ENCODE results near the gene WDR70. TPM values are rescaled to one million over a fixed set of nuclear protein-coding genes. Genes with fewer than 3 reads are reported as not detected.

The WDR70 gene
- total and polyA plus RNA-seq, 2 donors (not counting 1 experiment from before 2014, with no cell fraction given) = 31.4 to 34.0 TPM

DNA sequence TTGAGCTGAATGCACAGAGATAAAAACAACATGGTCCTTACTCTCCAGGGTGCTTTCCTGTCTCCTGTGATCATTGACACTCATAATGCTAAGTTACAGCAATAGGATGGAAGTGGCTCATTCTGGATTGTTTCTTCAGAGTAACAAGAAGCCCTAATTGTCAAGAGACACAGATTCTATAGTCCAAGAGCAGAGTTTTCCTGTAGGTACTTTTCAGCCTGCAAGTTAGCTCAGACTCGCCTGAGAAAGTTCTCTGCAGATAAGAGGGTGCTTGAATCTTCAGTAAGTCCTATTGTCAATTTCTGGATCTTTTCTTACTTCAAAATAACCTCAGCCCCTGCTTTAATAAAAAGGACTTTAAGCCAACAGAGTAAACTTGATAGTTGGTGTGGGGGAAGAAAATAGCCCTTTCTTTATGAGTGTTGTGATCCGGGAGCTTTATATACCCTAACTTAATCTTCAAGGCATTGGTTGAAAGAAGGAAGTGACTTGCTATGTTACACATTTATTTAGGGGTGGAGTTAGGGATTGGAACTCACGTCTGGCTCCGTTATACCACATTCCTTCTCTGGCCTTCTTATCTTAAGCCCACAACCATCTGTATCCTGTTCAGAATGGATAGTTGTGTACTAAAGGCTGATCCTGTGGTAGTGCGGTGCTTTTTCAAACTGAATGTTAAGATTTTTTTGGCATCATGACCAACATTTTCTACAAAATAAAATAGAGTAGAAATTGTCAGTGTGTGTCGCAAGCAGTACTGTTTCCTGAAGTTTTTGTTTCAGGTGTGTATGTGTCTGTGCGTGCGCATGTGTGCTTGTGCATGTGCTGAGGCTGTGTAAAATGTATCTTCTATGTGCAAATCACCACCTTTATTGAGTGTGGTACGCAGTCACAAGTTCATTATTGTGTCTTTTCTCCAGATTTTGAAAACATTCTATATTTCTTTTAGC is 173.9 kb downstream of the WDR70 start:
- Histone ChIP-seq H3K4me3 (replicated peaks in 1 of 4; ENCODE audit: control extremely low read depth in 1 of 4, insufficient read depth in 1 of 4, low read depth in 3 of 4, low read length in 4 of 4) (no peak overlapping the region), H3K27ac (ENCODE audit: insufficient read depth, low read length) (no peak overlapping the region), H3K9ac (ENCODE audit: insufficient read depth, low read length) (no peak overlapping the region), H4K20me1 (ENCODE audit: control insufficient read depth, extremely low read depth, insufficient read depth, low read length) (no peaks in the 10 kb centered on the region), H3K36me3 (ENCODE audit: control insufficient read depth, insufficient read depth, low read length) (no peaks in the 10 kb centered on the region), H3K4me1 (ENCODE audit: control insufficient read depth, extremely low read depth, insufficient read depth, low read length) (no peaks in the 10 kb centered on the region), H3K79me2 (ENCODE audit: control insufficient read depth, insufficient read depth, low read length) (no peaks in the 10 kb centered on the region), H3K27me3 (ENCODE audit: control insufficient read depth, insufficient read depth, low read length) (no peaks in the 10 kb centered on the region), H3K9me3 (ENCODE audit: control insufficient read depth, insufficient read depth, low read depth, low read length) (no peaks in the 10 kb centered on the region), H3K4me2 (ENCODE audit: extremely low read depth, insufficient read depth, low read length) (no peak overlapping the region), H2AFZ (ENCODE audit: low read length) (no peak overlapping the region)
- peak; percentile 70 to 97 for DNase-seq (ENCODE audit: low read depth in 2 of 2)
- TF ChIP-seq, protein P1, sequence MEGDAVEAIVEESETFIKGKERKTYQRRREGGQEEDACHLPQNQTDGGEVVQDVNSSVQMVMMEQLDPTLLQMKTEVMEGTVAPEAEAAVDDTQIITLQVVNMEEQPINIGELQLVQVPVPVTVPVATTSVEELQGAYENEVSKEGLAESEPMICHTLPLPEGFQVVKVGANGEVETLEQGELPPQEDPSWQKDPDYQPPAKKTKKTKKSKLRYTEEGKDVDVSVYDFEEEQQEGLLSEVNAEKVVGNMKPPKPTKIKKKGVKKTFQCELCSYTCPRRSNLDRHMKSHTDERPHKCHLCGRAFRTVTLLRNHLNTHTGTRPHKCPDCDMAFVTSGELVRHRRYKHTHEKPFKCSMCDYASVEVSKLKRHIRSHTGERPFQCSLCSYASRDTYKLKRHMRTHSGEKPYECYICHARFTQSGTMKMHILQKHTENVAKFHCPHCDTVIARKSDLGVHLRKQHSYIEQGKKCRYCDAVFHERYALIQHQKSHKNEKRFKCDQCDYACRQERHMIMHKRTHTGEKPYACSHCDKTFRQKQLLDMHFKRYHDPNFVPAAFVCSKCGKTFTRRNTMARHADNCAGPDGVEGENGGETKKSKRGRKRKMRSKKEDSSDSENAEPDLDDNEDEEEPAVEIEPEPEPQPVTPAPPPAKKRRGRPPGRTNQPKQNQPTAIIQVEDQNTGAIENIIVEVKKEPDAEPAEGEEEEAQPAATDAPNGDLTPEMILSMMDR (conservative IDR thresholded peaks at IDR 0.05 in 1 of 2, IDR thresholded peaks at IDR 0.05 in 1 of 2; ENCODE audit: low read depth in 1 of 2, low read length in 2 of 2) = no peak
- TF ChIP-seq EZH2 (IDR thresholded peaks at IDR 0.05; ENCODE audit: low read length, missing control alignments) = no peak

DNA sequence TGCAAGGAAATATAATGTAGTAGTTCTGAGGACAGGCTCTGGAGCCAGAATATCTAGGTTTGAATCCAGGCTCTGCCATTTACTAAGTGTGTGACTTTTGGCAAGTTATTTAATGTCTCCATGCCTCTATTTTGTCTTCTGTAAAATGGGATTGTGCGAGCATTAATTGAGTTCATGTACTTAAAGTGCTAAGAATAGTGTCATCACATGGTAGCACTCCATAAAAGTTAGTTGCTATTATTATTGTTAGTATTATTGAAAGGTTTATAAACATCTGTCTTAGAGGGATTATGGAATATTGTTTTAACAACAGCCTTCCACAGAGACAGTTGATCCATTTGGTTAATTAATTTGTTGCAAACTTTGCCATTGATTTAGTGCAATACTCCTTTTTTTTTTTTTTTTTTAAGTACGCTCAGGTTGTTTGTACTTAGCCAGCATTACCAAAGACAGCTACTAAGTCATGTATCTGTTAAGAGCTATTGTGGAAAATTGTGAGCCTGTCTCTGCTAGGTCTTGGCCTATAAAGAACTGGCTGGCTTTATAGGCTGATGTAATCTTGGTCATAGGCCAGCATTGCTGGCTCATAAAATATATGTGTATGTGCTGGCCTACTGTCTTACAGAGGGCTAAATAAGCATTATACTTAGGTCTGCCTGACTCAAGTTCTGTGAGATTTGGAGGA is 174.7 kb downstream of the WDR70 start:
- H3K27ac ChIP-seq (ENCODE audit: insufficient read depth, low read length) = no peak overlapping the region
- H3K4me2 ChIP-seq (ENCODE audit: extremely low read depth, insufficient read depth, low read length) = no peak overlapping the region
- peak; percentile 71 to 79 for DNase-seq (ENCODE audit: low read depth in 2 of 2)
- H3K4me1 ChIP-seq (ENCODE audit: control insufficient read depth, extremely low read depth, insufficient read depth, low read length) = no peaks in the 10 kb centered on the region
- H3K4me3 ChIP-seq (replicated peaks in 1 of 4; ENCODE audit: control extremely low read depth in 1 of 4, insufficient read depth in 1 of 4, low read depth in 3 of 4, low read length in 4 of 4) = no peak overlapping the region
- H3K9ac ChIP-seq (ENCODE audit: insufficient read depth, low read length) = no peak overlapping the region
- no peaks in the 10 kb centered on the region for H3K36me3 ChIP-seq (ENCODE audit: control insufficient read depth, insufficient read depth, low read length)
- no peak overlapping the region for H2AFZ ChIP-seq (ENCODE audit: low read length)
- no peaks in the 10 kb centered on the region for H3K27me3 ChIP-seq (ENCODE audit: control insufficient read depth, insufficient read depth, low read length)
- TF ChIP-seq EZH2 (IDR thresholded peaks at IDR 0.05; ENCODE audit: low read length, missing control alignments) = no peak
- TF ChIP-seq, protein P1 (conservative IDR thresholded peaks at IDR 0.05 in 1 of 2, IDR thresholded peaks at IDR 0.05 in 1 of 2; ENCODE audit: low read depth in 1 of 2, low read length in 2 of 2) = no peak
- no peaks in the 10 kb centered on the region for H3K9me3 ChIP-seq (ENCODE audit: control insufficient read depth, insufficient read depth, low read depth, low read length)
- H4K20me1 ChIP-seq (ENCODE audit: control insufficient read depth, extremely low read depth, insufficient read depth, low read length) = no peaks in the 10 kb centered on the region
- no peaks in the 10 kb centered on the region for H3K79me2 ChIP-seq (ENCODE audit: control insufficient read depth, insufficient read depth, low read length)

DNA sequence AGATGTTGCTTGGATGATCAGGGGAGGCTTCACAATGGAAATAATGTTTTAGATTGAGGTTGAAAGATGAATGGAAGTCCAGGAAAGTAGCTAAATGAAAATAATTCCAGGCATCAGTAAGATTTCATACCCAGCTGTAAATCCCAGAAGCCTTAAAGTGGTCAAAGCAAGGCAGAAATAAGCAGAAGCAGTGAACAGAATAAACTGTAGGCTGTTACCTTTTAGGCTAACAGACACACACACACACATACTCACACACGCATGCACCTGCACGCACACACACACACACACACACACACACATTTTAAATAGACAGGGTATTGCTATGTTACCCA is 175.3 kb downstream of the WDR70 start:
- no peaks in the 10 kb centered on the region for H3K36me3 ChIP-seq (ENCODE audit: control insufficient read depth, insufficient read depth, low read length)
- H3K27ac ChIP-seq (ENCODE audit: insufficient read depth, low read length) = no peak overlapping the region
- no peak for TF ChIP-seq EZH2 (IDR thresholded peaks at IDR 0.05; ENCODE audit: low read length, missing control alignments)
- TF ChIP-seq, protein P1 (conservative IDR thresholded peaks at IDR 0.05 in 1 of 2, IDR thresholded peaks at IDR 0.05 in 1 of 2; ENCODE audit: low read depth in 1 of 2, low read length in 2 of 2) = no peak

More for the DNA sequence above, 175.3 kb downstream of the WDR70 start:
- Histone ChIP-seq H3K9me3 (ENCODE audit: control insufficient read depth, insufficient read depth, low read depth, low read length) (no peaks in the 10 kb centered on the region), H3K4me3 (replicated peaks in 1 of 4; ENCODE audit: control extremely low read depth in 1 of 4, insufficient read depth in 1 of 4, low read depth in 3 of 4, low read length in 4 of 4) (no peak overlapping the region), H3K4me1 (ENCODE audit: control insufficient read depth, extremely low read depth, insufficient read depth, low read length) (no peaks in the 10 kb centered on the region), H3K9ac (ENCODE audit: insufficient read depth, low read length) (no peak overlapping the region), H2AFZ (ENCODE audit: low read length) (no peak overlapping the region), H4K20me1 (ENCODE audit: control insufficient read depth, extremely low read depth, insufficient read depth, low read length) (no peaks in the 10 kb centered on the region), H3K79me2 (ENCODE audit: control insufficient read depth, insufficient read depth, low read length) (no peaks in the 10 kb centered on the region), H3K27me3 (ENCODE audit: control insufficient read depth, insufficient read depth, low read length) (no peaks in the 10 kb centered on the region), H3K4me2 (ENCODE audit: extremely low read depth, insufficient read depth, low read length) (no peak overlapping the region)
- DNase-seq (ENCODE audit: low read depth in 2 of 2) = no peak

All from fibroblast of lung (primary cell).